NB4 (cell line): ENCODE results near the gene CCDC142.

ENCODE experiments used
- DNase-seq: peaks from one replicate; pipeline ENCODE4 v3.0.0; 2010; ENCODE audit warnings: low read depth
- H3K4me3 ChIP-seq: one replicate; pipeline ENCODE4 v1.5.1; 2011; ENCODE audit warnings: mild to moderate bottlenecking, low read depth, low read length, moderate library complexity
- MAX ChIP-seq: IDR thresholded peaks from 2 replicates; pipeline ENCODE4 v1.6.1; 2011; ENCODE audit warnings: low read depth, low read length
- MYC ChIP-seq: IDR thresholded peaks from 2 replicates; pipeline ENCODE4 v1.6.1; 2011; ENCODE audit warnings: low read depth, low read length
- POLR2A ChIP-seq: IDR thresholded peaks from 2 replicates; pipeline ENCODE4 v1.6.1; 2011; ENCODE audit warnings: mild to moderate bottlenecking; ENCODE audit not compliant: insufficient read length; ENCODE audit errors: extremely low read depth
- TF ChIP-seq, protein P1 (sequence below): IDR thresholded peaks from one replicate; pipeline ENCODE4 v1.5.1; 2012; ENCODE audit warnings: low read depth, low read length

CCDC142 gene

DNA sequence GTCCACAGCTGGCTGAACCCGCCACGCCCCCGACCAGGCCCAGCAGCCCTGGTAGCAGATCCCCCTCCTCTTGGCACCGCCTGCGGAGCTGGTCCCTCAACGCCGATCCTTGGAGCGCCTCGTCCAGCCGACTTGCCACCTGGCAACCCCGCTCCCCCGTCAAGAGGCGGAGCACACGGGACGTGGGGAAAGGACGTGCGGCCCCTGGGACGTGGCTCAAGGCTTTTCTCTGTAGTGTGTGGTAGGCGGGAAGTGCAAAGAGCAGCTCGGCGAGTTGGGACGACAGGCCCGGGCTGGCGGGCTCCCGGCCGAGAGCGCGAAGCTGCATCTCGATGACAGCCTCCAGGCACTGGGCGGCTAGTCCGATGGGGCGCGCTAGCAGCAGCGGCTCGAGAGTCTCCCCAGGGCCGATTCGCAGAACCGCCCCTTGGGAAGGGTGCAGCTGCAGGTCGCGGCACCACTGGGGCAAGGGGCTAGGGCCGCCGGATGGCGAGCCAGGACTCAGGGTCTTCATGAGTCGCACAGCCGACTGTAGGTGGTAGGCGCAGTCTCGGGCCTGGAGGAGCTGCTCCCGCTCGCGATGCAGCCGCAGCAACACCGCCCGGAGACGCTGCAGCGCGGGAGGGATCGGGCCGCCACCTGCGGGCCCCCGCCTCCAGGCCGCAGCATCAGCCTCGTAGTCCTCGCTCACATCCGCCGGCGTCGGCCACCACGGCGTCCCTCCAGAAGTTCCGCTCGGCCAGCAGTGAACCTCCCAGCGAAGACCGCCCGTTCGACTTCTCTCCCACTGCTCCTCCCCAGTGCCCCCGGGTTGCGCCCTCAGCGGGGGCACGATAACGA, 617 bp downstream of the CCDC142 start:
- peak overlapping the region; percentile 84 for H3K4me3 ChIP-seq
- DNase-seq: peak; percentile 86
- TF ChIP-seq POLR2A: no peak
- no peak for TF ChIP-seq MYC
- no peak for TF ChIP-seq MAX
- TF ChIP-seq, protein P1, sequence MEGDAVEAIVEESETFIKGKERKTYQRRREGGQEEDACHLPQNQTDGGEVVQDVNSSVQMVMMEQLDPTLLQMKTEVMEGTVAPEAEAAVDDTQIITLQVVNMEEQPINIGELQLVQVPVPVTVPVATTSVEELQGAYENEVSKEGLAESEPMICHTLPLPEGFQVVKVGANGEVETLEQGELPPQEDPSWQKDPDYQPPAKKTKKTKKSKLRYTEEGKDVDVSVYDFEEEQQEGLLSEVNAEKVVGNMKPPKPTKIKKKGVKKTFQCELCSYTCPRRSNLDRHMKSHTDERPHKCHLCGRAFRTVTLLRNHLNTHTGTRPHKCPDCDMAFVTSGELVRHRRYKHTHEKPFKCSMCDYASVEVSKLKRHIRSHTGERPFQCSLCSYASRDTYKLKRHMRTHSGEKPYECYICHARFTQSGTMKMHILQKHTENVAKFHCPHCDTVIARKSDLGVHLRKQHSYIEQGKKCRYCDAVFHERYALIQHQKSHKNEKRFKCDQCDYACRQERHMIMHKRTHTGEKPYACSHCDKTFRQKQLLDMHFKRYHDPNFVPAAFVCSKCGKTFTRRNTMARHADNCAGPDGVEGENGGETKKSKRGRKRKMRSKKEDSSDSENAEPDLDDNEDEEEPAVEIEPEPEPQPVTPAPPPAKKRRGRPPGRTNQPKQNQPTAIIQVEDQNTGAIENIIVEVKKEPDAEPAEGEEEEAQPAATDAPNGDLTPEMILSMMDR: no peak

- TF ChIP-seq MYC: no peak
- TF ChIP-seq POLR2A: no peak
- TF ChIP-seq, protein P1: no peak
- no peak for TF ChIP-seq MAX
- DNase-seq: no peak
- peak overlapping the region; percentile 84 for H3K4me3 ChIP-seq
Measured at GRCh38 chr2:74481431-74481830, 1.4 kb downstream of the CCDC142 start.

GRCh38 chr2:74474899-74475298, 7.9 kb downstream of the CCDC142 start:
- TF ChIP-seq MAX: no peak
- TF ChIP-seq, protein P1: peak; percentile 57
- no peak for TF ChIP-seq POLR2A
- TF ChIP-seq MYC: no peak
- DNase-seq: peak; percentile 44
- H3K4me3 ChIP-seq: no peak overlapping the region

- TF ChIP-seq MYC (no peak), POLR2A (no peak), MAX (no peak)
- TF ChIP-seq, protein P1: no peak
- no peak for DNase-seq
- no peak overlapping the region for H3K4me3 ChIP-seq
Measured at GRCh38 chr2:74474481-74474880, 8.3 kb downstream of the CCDC142 start.

- H3K4me3 ChIP-seq: peak overlapping the region; percentile 94
- no peak for DNase-seq
- TF ChIP-seq, protein P1: no peak
- TF ChIP-seq MAX (no peak; the same call in 1 of the 2 replicates), POLR2A (no peak), MYC (no peak)
Measured at GRCh38 chr2:74472945-74473258, 9.9 kb downstream of the CCDC142 start.
